Loucy (cell line): ENCODE results near the gene TM9SF2.

ENCODE experiments used
- H2AFZ ChIP-seq: fragments of 200-600 bp; sonication (generic); 2 replicates; pipeline ENCODE4 v1.6.0; 2016; ENCODE audit warnings: antibody characterized with exemption, mild to moderate bottlenecking, low read length, moderate library complexity
- H3F3A ChIP-seq: fragments of 200-600 bp; 2 replicates; pipeline ENCODE4 v1.6.0; 2016; ENCODE audit warnings: antibody characterized with exemption, low read depth, mild to moderate bottlenecking
- H3K27me3 ChIP-seq: fragments of 200-600 bp; sonication (generic); 2 replicates; pipeline ENCODE4 v1.6.1; 2014; ENCODE audit warnings: low read length, mild to moderate bottlenecking; ENCODE audit not compliant: insufficient read depth, poor library complexity, severe bottlenecking
- H3K36me3 ChIP-seq: fragments of 200-600 bp; sonication (generic); 2 replicates; pipeline ENCODE4 v1.6.1; 2016; ENCODE audit warnings: low read length; ENCODE audit not compliant: insufficient read depth
- H3K4me1 ChIP-seq: fragments of 200-600 bp; sonication (generic); 2 replicates; pipeline ENCODE4 v1.5.1; 2014; ENCODE audit warnings: low read length, mild to moderate bottlenecking; ENCODE audit not compliant: insufficient read depth, poor library complexity, severe bottlenecking
- H3K4me2 ChIP-seq: fragments of 200-600 bp; sonication (generic); 2 replicates; pipeline ENCODE4 v1.6.0; 2014; ENCODE audit warnings: antibody characterized with exemption, low read length, low read depth, mild to moderate bottlenecking; ENCODE audit not compliant: poor library complexity, severe bottlenecking
- H3K4me3 ChIP-seq: fragments of 200-600 bp; sonication (generic); 2 replicates; pipeline ENCODE4 v1.5.1; 2014; ENCODE audit warnings: low read length, mild to moderate bottlenecking, mixed read lengths; ENCODE audit not compliant: poor library complexity, severe bottlenecking
- H3K79me2 ChIP-seq: fragments of 200-600 bp; sonication (generic); 2 replicates; pipeline ENCODE4 v1.6.1; 2014; ENCODE audit warnings: low read length; ENCODE audit not compliant: insufficient read depth
- H3K9ac ChIP-seq: fragments of 200-600 bp; sonication (generic); 2 replicates; pipeline ENCODE4 v1.6.0; 2014; ENCODE audit warnings: mild to moderate bottlenecking, low read depth, low read length, moderate library complexity; ENCODE audit not compliant: poor library complexity, severe bottlenecking
- H3K9me2 ChIP-seq: fragments of 200-600 bp; sonication (generic); replicated peaks from 2 replicates; pipeline ENCODE4 v1.6.1; 2016; ENCODE audit warnings: low read depth, low read length, mixed read lengths
- H3K9me3 ChIP-seq: fragments of 200-600 bp; sonication (generic); 2 replicates; pipeline ENCODE4 v1.6.1; 2014; ENCODE audit warnings: mild to moderate bottlenecking, antibody characterized with exemption, low read length, low read depth; ENCODE audit not compliant: insufficient read depth
- H4K20me1 ChIP-seq: fragments of 200-600 bp; sonication (generic); 2 replicates; pipeline ENCODE4 v1.6.0; 2014; ENCODE audit warnings: antibody characterized with exemption, low read length, mild to moderate bottlenecking; ENCODE audit not compliant: insufficient read depth, poor library complexity, severe bottlenecking
- EZH2phosphoT487 ChIP-seq: fragments of 200-600 bp; IDR thresholded peaks from 2 replicates; pipeline ENCODE4 v1.6.1; 2018; ENCODE audit warnings: antibody characterized with exemption, mild to moderate bottlenecking, moderate library complexity, borderline replicate concordance
- TF ChIP-seq, protein P1 (sequence below): fragments of 200-600 bp; sonication (generic); conservative IDR thresholded peaks from 2 replicates; pipeline ENCODE4 v1.5.1; 2014; ENCODE audit warnings: mild to moderate bottlenecking, antibody characterized with exemption, low read length

Gene TM9SF2

DNA sequence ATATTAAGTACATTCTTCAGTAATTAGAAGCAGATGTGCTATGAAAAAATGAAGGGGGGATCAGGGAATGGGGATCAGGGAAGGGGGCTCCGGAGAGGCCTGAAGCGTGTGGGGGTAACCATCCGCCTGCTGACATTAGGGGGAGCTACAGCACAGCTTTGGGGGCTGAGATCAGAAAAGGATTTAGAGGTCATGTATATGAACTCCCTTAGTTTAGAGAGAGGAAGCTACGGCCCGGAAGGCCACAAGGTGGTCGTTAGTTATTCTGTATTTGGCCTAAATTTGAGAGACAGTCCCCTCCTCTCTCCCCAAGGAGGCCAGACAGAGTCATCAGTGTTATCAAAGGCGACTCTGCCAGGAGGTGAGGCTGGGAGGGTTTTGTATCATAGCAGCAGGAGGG, 99.0 kb downstream of the TM9SF2 start:
- no peaks in the 10 kb centered on the region for H3K9me3 ChIP-seq
- no peaks in the 10 kb centered on the region for H4K20me1 ChIP-seq
- H3K9ac ChIP-seq = no peak overlapping the region
- no peaks in the 10 kb centered on the region for H3K9me2 ChIP-seq
- TF ChIP-seq EZH2phosphoT487 = no peak
- TF ChIP-seq, protein P1, sequence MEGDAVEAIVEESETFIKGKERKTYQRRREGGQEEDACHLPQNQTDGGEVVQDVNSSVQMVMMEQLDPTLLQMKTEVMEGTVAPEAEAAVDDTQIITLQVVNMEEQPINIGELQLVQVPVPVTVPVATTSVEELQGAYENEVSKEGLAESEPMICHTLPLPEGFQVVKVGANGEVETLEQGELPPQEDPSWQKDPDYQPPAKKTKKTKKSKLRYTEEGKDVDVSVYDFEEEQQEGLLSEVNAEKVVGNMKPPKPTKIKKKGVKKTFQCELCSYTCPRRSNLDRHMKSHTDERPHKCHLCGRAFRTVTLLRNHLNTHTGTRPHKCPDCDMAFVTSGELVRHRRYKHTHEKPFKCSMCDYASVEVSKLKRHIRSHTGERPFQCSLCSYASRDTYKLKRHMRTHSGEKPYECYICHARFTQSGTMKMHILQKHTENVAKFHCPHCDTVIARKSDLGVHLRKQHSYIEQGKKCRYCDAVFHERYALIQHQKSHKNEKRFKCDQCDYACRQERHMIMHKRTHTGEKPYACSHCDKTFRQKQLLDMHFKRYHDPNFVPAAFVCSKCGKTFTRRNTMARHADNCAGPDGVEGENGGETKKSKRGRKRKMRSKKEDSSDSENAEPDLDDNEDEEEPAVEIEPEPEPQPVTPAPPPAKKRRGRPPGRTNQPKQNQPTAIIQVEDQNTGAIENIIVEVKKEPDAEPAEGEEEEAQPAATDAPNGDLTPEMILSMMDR = peak; percentile 66
- no peaks in the 10 kb centered on the region for H3K27me3 ChIP-seq
- no peak overlapping the region for H3K4me2 ChIP-seq
- H3K79me2 ChIP-seq = no peaks in the 10 kb centered on the region
- H3K4me1 ChIP-seq = peaks cover under 1% of the 10 kb centered on the region
- no peaks in the 10 kb centered on the region for H3K36me3 ChIP-seq
- no peaks in the 10 kb centered on the region for H3F3A ChIP-seq
- H3K4me3 ChIP-seq = no peak overlapping the region
- peak overlapping the region; percentile 70; the same call in 1 of the 2 replicates for H2AFZ ChIP-seq

DNA sequence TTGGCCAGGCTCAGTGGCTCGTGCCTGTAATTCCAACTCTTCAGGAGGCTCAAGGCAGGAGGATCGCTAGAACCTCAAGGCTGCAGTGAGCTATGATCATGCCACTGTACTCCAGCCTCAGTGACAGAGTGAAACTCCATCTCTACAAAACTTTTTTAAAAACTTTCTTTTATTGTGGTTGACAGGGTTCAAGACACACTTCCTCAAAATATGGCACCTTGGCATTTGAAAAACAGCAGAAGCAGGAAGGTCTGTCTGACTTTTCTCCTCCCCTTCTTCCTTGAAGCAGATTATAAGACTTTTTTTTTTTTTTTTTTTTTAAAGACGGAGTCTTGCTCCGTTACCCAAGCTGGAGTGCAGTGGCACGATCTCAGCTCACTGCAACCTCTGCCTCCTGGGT, 100.3 kb downstream of the TM9SF2 start:
- no peak overlapping the region for H3K9ac ChIP-seq
- no peaks in the 10 kb centered on the region for H3K9me2 ChIP-seq
- H3K4me2 ChIP-seq = no peak overlapping the region
- no peaks in the 10 kb centered on the region for H3K9me3 ChIP-seq
- H3K79me2 ChIP-seq = no peaks in the 10 kb centered on the region
- no peaks in the 10 kb centered on the region for H4K20me1 ChIP-seq
- no peak overlapping the region for H3K4me3 ChIP-seq
- no peaks in the 10 kb centered on the region for H3F3A ChIP-seq
- no peaks in the 10 kb centered on the region for H3K36me3 ChIP-seq
- H3K27me3 ChIP-seq = no peaks in the 10 kb centered on the region
- TF ChIP-seq, protein P1 = no peak
- TF ChIP-seq EZH2phosphoT487 = no peak
- H2AFZ ChIP-seq = peak overlapping the region; percentile 37
- peaks cover 9% of the 10 kb centered on the region for H3K4me1 ChIP-seq

DNA sequence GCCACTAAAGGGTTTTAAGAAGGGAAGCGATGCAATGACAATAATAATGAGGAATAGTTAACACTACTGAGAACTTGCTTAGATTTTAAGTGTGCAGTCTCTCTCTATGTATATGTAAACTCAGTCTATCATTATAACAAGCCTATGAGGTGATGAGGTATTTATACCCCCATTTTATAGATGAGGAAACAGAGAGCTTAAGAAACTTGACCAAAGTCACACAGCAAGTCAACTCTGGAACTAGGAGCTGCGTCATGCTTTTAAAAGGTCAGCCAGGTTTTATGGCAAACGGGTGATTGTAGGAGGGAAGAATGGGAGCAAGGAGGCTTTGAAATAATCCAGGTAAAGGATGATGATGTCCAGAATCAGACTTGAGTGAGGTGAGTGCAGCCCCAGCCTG, 103.4 kb downstream of the TM9SF2 start:
- Histone ChIP-seq H3K4me3 (no peak overlapping the region), H3K9ac (no peak overlapping the region), H3K36me3 (no peaks in the 10 kb centered on the region), H3F3A (no peaks in the 10 kb centered on the region), H3K4me2 (no peak overlapping the region), H3K79me2 (no peaks in the 10 kb centered on the region), H3K27me3 (no peaks in the 10 kb centered on the region), H4K20me1 (no peaks in the 10 kb centered on the region), H3K9me2 (no peaks in the 10 kb centered on the region), H3K4me1 (peaks cover 17% of the 10 kb centered on the region), H3K9me3 (no peaks in the 10 kb centered on the region), H2AFZ (no peak overlapping the region)
- TF ChIP-seq EZH2phosphoT487 = no peak
- TF ChIP-seq, protein P1 = no peak
